ENCODE results near the gene KIF1A. TPM values are rescaled to one million over a fixed set of nuclear protein-coding genes. Genes with fewer than 3 reads are reported as not detected.

Gene KIF1A
- polyA plus RNA-seq, 1 donor from 2014 or later = 63.4 TPM

DNA sequence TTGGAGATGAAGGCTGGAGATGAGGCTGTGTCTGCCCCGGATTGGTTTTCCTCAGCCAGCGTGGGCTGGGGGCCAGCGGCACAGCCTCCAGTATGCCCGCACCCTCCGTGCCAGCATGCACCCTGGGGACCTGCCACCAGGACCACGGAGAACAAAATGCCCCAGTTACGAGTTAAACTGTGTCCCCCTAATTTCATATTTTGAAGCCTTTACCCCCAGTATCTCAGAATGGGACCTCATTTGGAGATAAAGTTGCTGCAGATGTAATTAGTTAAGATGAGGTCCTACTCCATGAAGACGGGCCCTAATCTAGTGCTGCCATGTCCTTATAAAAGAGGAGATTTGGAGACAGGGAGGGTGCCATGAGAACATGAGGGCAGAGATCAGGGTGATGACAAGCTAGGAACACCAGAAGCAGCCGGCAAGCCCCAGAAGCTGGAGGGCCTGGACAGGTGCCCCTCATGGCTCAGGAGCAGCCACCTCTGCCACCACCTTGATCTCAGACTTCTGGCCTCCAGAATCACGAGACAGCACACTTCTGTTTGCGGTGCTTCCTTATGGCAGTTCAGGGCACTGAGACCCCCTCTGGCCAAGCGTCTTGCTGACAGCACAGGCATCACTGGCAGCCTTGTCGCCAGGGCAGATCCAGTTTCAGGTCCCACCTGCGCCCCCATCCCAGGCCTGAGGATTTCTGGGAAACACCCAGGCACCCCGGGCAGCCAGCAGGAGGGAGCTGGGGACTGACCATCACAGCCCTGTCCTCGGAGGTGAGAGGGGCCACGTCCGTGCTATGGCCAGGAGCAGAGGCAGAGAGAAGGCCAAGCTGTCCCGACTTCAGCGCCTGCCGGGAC lies 29.4 kb downstream of the KIF1A start:
- Histone ChIP-seq H3K36me3 (ENCODE audit: insufficient read depth, low read length) (no peaks in the 10 kb centered on the region), H3K9me2 (ENCODE audit: insufficient read depth, low read length) (no peaks in the 10 kb centered on the region), H3F3A (ENCODE audit: insufficient read depth, low read length, poor library complexity, severe bottlenecking) (no peaks in the 10 kb centered on the region), H3K27me3 (ENCODE audit: insufficient read depth, low read depth, low read length) (no peaks in the 10 kb centered on the region), H3K9me3 (ENCODE audit: low read length) (no peaks in the 10 kb centered on the region), H3K27ac (ENCODE audit: low read length) (no peak overlapping the region), H3K9ac (ENCODE audit: low read length) (no peak overlapping the region), H3K79me2 (replicated peaks; ENCODE audit: insufficient read depth, low read length) (peaks cover 12% of the 10 kb centered on the region), H4K20me1 (ENCODE audit: insufficient read depth) (peaks cover 29% of the 10 kb centered on the region), H3K4me3 (ENCODE audit: low read length) (no peak overlapping the region), H2AFZ (ENCODE audit: low read depth, low read length) (no peak overlapping the region), H3K4me2 (ENCODE audit: low read length) (no peak overlapping the region)
- TF ChIP-seq TAF1 (IDR thresholded peaks at IDR 0.05; ENCODE audit: low read depth) (no peak), SMC3 (conservative IDR thresholded peaks at IDR 0.05; ENCODE audit: poor library complexity) (no peak), POLR2AphosphoS5 (IDR thresholded peaks at IDR 0.05) (no peak)
- TF ChIP-seq, protein P1, sequence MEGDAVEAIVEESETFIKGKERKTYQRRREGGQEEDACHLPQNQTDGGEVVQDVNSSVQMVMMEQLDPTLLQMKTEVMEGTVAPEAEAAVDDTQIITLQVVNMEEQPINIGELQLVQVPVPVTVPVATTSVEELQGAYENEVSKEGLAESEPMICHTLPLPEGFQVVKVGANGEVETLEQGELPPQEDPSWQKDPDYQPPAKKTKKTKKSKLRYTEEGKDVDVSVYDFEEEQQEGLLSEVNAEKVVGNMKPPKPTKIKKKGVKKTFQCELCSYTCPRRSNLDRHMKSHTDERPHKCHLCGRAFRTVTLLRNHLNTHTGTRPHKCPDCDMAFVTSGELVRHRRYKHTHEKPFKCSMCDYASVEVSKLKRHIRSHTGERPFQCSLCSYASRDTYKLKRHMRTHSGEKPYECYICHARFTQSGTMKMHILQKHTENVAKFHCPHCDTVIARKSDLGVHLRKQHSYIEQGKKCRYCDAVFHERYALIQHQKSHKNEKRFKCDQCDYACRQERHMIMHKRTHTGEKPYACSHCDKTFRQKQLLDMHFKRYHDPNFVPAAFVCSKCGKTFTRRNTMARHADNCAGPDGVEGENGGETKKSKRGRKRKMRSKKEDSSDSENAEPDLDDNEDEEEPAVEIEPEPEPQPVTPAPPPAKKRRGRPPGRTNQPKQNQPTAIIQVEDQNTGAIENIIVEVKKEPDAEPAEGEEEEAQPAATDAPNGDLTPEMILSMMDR (IDR thresholded peaks at IDR 0.05; ENCODE audit: poor library complexity, severe bottlenecking) = no peak
- TF ChIP-seq, protein P2, sequence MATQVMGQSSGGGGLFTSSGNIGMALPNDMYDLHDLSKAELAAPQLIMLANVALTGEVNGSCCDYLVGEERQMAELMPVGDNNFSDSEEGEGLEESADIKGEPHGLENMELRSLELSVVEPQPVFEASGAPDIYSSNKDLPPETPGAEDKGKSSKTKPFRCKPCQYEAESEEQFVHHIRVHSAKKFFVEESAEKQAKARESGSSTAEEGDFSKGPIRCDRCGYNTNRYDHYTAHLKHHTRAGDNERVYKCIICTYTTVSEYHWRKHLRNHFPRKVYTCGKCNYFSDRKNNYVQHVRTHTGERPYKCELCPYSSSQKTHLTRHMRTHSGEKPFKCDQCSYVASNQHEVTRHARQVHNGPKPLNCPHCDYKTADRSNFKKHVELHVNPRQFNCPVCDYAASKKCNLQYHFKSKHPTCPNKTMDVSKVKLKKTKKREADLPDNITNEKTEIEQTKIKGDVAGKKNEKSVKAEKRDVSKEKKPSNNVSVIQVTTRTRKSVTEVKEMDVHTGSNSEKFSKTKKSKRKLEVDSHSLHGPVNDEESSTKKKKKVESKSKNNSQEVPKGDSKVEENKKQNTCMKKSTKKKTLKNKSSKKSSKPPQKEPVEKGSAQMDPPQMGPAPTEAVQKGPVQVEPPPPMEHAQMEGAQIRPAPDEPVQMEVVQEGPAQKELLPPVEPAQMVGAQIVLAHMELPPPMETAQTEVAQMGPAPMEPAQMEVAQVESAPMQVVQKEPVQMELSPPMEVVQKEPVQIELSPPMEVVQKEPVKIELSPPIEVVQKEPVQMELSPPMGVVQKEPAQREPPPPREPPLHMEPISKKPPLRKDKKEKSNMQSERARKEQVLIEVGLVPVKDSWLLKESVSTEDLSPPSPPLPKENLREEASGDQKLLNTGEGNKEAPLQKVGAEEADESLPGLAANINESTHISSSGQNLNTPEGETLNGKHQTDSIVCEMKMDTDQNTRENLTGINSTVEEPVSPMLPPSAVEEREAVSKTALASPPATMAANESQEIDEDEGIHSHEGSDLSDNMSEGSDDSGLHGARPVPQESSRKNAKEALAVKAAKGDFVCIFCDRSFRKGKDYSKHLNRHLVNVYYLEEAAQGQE (IDR thresholded peaks at IDR 0.05; ENCODE audit: borderline replicate concordance) = no peak

GRCh38 chr2:240789501-240790369 lies 30.3 kb downstream of the KIF1A start:
- Histone ChIP-seq H3K9ac (ENCODE audit: low read length) (no peak overlapping the region), H3K4me2 (ENCODE audit: low read length) (no peak overlapping the region), H3K9me2 (ENCODE audit: insufficient read depth, low read length) (no peaks in the 10 kb centered on the region), H3F3A (ENCODE audit: insufficient read depth, low read length, poor library complexity, severe bottlenecking) (no peaks in the 10 kb centered on the region), H3K79me2 (replicated peaks; ENCODE audit: insufficient read depth, low read length) (peaks cover 12% of the 10 kb centered on the region), H3K36me3 (ENCODE audit: insufficient read depth, low read length) (no peaks in the 10 kb centered on the region), H3K9me3 (ENCODE audit: low read length) (no peaks in the 10 kb centered on the region), H4K20me1 (ENCODE audit: insufficient read depth) (peaks cover 29% of the 10 kb centered on the region), H3K27me3 (ENCODE audit: insufficient read depth, low read depth, low read length) (no peaks in the 10 kb centered on the region), H3K27ac (ENCODE audit: low read length) (no peak overlapping the region), H2AFZ (ENCODE audit: low read depth, low read length) (no peak overlapping the region), H3K4me3 (ENCODE audit: low read length) (no peak overlapping the region)
- no peak for TF ChIP-seq TAF1 (IDR thresholded peaks at IDR 0.05; ENCODE audit: low read depth)
- TF ChIP-seq, protein P2 (IDR thresholded peaks at IDR 0.05; ENCODE audit: borderline replicate concordance) = no peak
- no peak for TF ChIP-seq MXI1 (conservative IDR thresholded peaks at IDR 0.05; ENCODE audit: poor library complexity, severe bottlenecking)
- no peak for TF ChIP-seq EP300 (conservative IDR thresholded peaks at IDR 0.05; ENCODE audit: poor library complexity, severe bottlenecking)
- TF ChIP-seq RAD21 (conservative IDR thresholded peaks at IDR 0.05) = no peak
- TF ChIP-seq SMC3 (conservative IDR thresholded peaks at IDR 0.05; ENCODE audit: poor library complexity) = no peak
- no peak for TF ChIP-seq POLR2AphosphoS5 (IDR thresholded peaks at IDR 0.05)
- TF ChIP-seq, protein P1 (IDR thresholded peaks at IDR 0.05; ENCODE audit: poor library complexity, severe bottlenecking) = no peak
- no peak for TF ChIP-seq EZH2 (IDR thresholded peaks at IDR 0.05; ENCODE audit: borderline replicate concordance, insufficient read depth, low read length, poor library complexity, severe bottlenecking)
